ENCODE results near the gene LRRN2.

LRRN2 gene

GRCh38 chr1:204712708-204713430 lies 27.3 kb upstream of the LRRN2 start:
- no peak for DNase-seq (ENCODE audit: low read depth in 2 of 2)

GRCh38 chr1:204711947-204712701 lies 26.6 kb upstream of the LRRN2 start:
- DNase-seq (ENCODE audit: low read depth in 2 of 2) = no peak

- DNase-seq (ENCODE audit: low read depth in 2 of 2) = no peak
These were observed 25.8 kb upstream of the LRRN2 start for GRCh38 chr1:204711103-204711946.

GRCh38 chr1:204709960-204710912 lies 24.7 kb upstream of the LRRN2 start:
- DNase-seq (ENCODE audit: low read depth in 2 of 2) = no peak

GRCh38 chr1:204709021-204709420 lies 23.5 kb upstream of the LRRN2 start:
- no peak for DNase-seq (ENCODE audit: low read depth in 2 of 2)

- DNase-seq (ENCODE audit: low read depth in 2 of 2) = no peak
These were observed 21.4 kb upstream of the LRRN2 start for GRCh38 chr1:204706838-204707509.

- DNase-seq (ENCODE audit: low read depth in 2 of 2) = no peak
These were observed 20.6 kb upstream of the LRRN2 start for GRCh38 chr1:204705888-204706837.

- DNase-seq (ENCODE audit: low read depth in 2 of 2) = no peak
These were observed 19.9 kb upstream of the LRRN2 start for GRCh38 chr1:204705493-204705811.

GRCh38 chr1:204704794-204705492 lies 19.4 kb upstream of the LRRN2 start:
- no peak for DNase-seq (ENCODE audit: low read depth in 2 of 2)

- no peak for DNase-seq (ENCODE audit: low read depth in 2 of 2)
These were observed 18.5 kb upstream of the LRRN2 start for GRCh38 chr1:204703826-204704612.

GRCh38 chr1:204703268-204703664 lies 17.7 kb upstream of the LRRN2 start:
- no peak for DNase-seq (ENCODE audit: low read depth in 2 of 2)

- DNase-seq (ENCODE audit: low read depth in 2 of 2) = no peak
These were observed 17.2 kb upstream of the LRRN2 start for GRCh38 chr1:204702552-204703267.

GRCh38 chr1:204701229-204701628 lies 15.7 kb upstream of the LRRN2 start:
- no peak for DNase-seq (ENCODE audit: low read depth in 2 of 2)

- no peak for DNase-seq (ENCODE audit: low read depth in 2 of 2)
These were observed 12.4 kb upstream of the LRRN2 start for GRCh38 chr1:204697893-204698292.

- DNase-seq (ENCODE audit: low read depth in 2 of 2) = no peak
These were observed 11.1 kb upstream of the LRRN2 start for GRCh38 chr1:204696606-204697005.

- DNase-seq (ENCODE audit: low read depth in 2 of 2) = no peak
These were observed 10.2 kb upstream of the LRRN2 start for GRCh38 chr1:204695692-204696091.

- no peak for DNase-seq (ENCODE audit: low read depth in 2 of 2)
These were observed 8.6 kb upstream of the LRRN2 start for GRCh38 chr1:204694145-204694544.

All from stimulated activated CD4-positive, alpha-beta T cell treated with anti-CD3 and anti-CD28 coated beads, Interleukin-15, amount 100 ng/mL, for 48 hours (primary cell).